Vagina (tissue), 2 donors: ENCODE results near the gene MARCHF9. TPM values are rescaled to one million over a fixed set of nuclear protein-coding genes. Genes with fewer than 3 reads are reported as not detected.

Experiments used
- DNase-seq, 2 donors: peaks; one replicate each; pipeline ENCODE4 v3.0.0-alpha.2; 2017; ENCODE audit errors: extremely low spot score in 2 of 2
- H3K27ac ChIP-seq: fragments of 200-600 bp; sonication (generic); one replicate; pipeline ENCODE4 v1.5.1; 2019
- H3K27me3 ChIP-seq: fragments of 200-600 bp; sonication (generic); one replicate; pipeline ENCODE4 v1.5.1; 2019
- H3K36me3 ChIP-seq, 2 donors: fragments of 200-600 bp; sonication (generic); one replicate each; pipeline ENCODE4 v1.5.1; 2017 to 2019
- H3K4me1 ChIP-seq: fragments of 200-600 bp; sonication (generic); one replicate; pipeline ENCODE4 v1.5.1; 2019
- H3K4me3 ChIP-seq, 2 donors: fragments of 200-600 bp; sonication (generic); 1 replicate in 1 of 2; 2 replicates in 1 of 2; pipeline ENCODE4 v1.5.1; 2016 to 2019
- H3K9me3 ChIP-seq: fragments of 200-600 bp; sonication (generic); one replicate; pipeline ENCODE4 v1.5.1; 2019
- POLR2A ChIP-seq, 2 donors: fragments of 450-650 bp; IDR thresholded peaks; one replicate each; pipeline ENCODE4 v1.6.1; 2017; ENCODE audit warnings: antibody characterized with exemption in 2 of 2, mild to moderate bottlenecking in 2 of 2, moderate library complexity in 2 of 2
- POLR2AphosphoS5 ChIP-seq, 2 donors: sonication (generic); formaldehyde crosslinking; IDR thresholded peaks; one replicate each; pipeline ENCODE4 v1.9.0; 2017; ENCODE audit warnings: antibody characterized with exemption in 2 of 2, mild to moderate bottlenecking in 2 of 2, low read depth in 1 of 2; ENCODE audit not compliant: insufficient read depth in 1 of 2
- intact Hi-C: fragments of 100-400 bp; cut with DNase I; formaldehyde crosslinking; loops from one replicate; pipeline ENCODE4 v1.15.1; 2023
- total RNA-seq: library from RNA; depleted of rRNA; stranded (reverse); fragments of >200 nt; gene quantifications from one replicate; pipeline ENCODE4 v1.2.3, GENCODE V29; 2016
- TF ChIP-seq, protein P1 (sequence below), 3 experiments: fragments of 450-650 bp in 2 of 3; fragments of 200-600 bp in 1 of 3; sonication (generic) in 1 of 3; IDR thresholded peaks; one replicate each; pipeline ENCODE4 v1.5.1; 2017 to 2019; ENCODE audit warnings: antibody characterized with exemption in 3 of 3, mild to moderate bottlenecking in 2 of 3, moderate library complexity in 2 of 3

The MARCHF9 gene
- total RNA-seq, 1 donor from 2014 or later = 8.3 TPM

DNA sequence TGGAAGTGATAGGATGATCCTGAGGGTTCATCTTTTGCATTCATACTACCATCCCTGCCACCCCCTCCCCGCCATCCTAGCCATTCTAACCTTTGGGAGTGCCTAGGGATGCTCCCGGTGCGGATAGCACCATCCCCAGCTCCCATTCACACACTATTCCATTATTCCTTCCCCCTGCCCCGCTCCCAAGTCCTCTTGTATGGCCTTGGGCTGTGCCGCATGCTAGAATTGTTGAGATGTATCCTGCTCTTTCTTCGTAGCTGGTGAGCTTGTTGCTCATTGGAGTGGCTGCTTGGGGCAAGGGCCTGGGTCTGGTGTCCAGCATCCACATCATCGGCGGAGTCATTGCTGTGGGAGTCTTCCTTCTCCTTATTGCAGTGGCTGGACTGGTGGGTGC lies 9.4 kb upstream of the MARCHF9 start:
- intact Hi-C loops = no loop called here

DNA sequence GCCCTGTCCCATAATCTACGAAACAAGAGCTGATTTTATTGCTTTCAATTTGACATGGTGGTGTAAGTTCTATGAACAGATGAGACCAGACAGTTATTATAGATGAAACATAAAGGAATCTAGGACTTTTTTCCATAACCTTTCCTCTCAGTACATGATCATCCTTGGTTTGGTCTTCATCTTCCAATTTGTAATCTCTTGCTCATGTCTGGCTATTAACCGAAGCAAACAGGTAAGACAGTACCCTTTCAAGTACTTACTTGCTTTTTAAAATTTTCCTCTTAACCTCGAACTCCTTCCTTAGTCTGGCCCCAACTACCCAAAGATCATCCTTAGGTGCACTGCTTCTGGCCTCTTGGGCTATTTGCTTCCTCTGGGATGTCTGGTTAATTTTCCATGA lies 8.9 kb upstream of the MARCHF9 start:
- Histone ChIP-seq H3K4me3 (peak overlapping the region; percentile 59 to 67), H3K9me3 (no peaks in the 10 kb centered on the region), H3K36me3 (peaks cover 0 to 32% of the 10 kb centered on the region in 2 donors), H3K27ac (no peak overlapping the region), H3K4me1 (peaks cover 18% of the 10 kb centered on the region), H3K27me3 (no peaks in the 10 kb centered on the region)
- DNase-seq = no peak
- intact Hi-C loops = no loop called here
- TF ChIP-seq POLR2AphosphoS5 (IDR thresholded peaks at IDR 0.05; ENCODE audit: insufficient read depth in 1 of 2, low read depth in 1 of 2) (no peak), POLR2A (IDR thresholded peaks at IDR 0.05) (no peak)
- TF ChIP-seq, protein P1, sequence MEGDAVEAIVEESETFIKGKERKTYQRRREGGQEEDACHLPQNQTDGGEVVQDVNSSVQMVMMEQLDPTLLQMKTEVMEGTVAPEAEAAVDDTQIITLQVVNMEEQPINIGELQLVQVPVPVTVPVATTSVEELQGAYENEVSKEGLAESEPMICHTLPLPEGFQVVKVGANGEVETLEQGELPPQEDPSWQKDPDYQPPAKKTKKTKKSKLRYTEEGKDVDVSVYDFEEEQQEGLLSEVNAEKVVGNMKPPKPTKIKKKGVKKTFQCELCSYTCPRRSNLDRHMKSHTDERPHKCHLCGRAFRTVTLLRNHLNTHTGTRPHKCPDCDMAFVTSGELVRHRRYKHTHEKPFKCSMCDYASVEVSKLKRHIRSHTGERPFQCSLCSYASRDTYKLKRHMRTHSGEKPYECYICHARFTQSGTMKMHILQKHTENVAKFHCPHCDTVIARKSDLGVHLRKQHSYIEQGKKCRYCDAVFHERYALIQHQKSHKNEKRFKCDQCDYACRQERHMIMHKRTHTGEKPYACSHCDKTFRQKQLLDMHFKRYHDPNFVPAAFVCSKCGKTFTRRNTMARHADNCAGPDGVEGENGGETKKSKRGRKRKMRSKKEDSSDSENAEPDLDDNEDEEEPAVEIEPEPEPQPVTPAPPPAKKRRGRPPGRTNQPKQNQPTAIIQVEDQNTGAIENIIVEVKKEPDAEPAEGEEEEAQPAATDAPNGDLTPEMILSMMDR (IDR thresholded peaks at IDR 0.05) = no peak

More for the DNA sequence above, 9.4 kb upstream of the MARCHF9 start:
- Histone ChIP-seq H3K27me3 (no peaks in the 10 kb centered on the region), H3K9me3 (no peaks in the 10 kb centered on the region), H3K36me3 (peaks cover 0 to 32% of the 10 kb centered on the region in 2 donors), H3K4me1 (peaks cover 14% of the 10 kb centered on the region), H3K27ac (peak overlapping the region; percentile 90), H3K4me3 (peak overlapping the region; percentile 59 to 67)
- TF ChIP-seq POLR2AphosphoS5 (IDR thresholded peaks at IDR 0.05; ENCODE audit: insufficient read depth in 1 of 2, low read depth in 1 of 2) = no peak
- TF ChIP-seq POLR2A (IDR thresholded peaks at IDR 0.05) = no peak
- TF ChIP-seq, protein P1 (IDR thresholded peaks at IDR 0.05) = no peak
- DNase-seq = no peak

DNA sequence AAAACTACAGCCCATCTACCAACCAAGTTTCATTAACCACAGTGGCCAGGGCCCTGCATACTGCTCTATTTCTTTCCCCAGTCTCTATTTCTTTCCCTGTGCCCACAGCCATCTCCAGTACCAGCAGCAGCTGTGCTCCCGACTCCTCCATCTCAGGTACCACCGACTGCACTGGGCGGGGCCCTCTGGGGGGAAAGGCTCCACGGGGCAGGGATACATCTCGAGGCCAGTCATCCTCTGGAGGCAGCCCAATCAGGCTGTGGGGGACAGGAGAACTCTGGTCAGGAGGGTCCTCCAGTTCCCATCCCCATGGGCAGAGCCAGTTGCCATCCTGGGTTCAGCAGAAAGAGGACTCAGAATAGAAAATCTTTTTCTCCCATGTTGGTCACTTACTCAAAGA lies 5.8 kb upstream of the MARCHF9 start:
- peaks cover 33% of the 10 kb centered on the region for H3K4me1 ChIP-seq
- TF ChIP-seq POLR2A (IDR thresholded peaks at IDR 0.05) = no peak
- TF ChIP-seq POLR2AphosphoS5 (IDR thresholded peaks at IDR 0.05; ENCODE audit: insufficient read depth in 1 of 2, low read depth in 1 of 2) = no peak
- TF ChIP-seq, protein P1 (IDR thresholded peaks at IDR 0.05) = no peak
- H3K9me3 ChIP-seq = no peaks in the 10 kb centered on the region
- H3K27ac ChIP-seq = no peak overlapping the region
- no peak for DNase-seq
- intact Hi-C loops = no loop called here
- no peak overlapping the region for H3K4me3 ChIP-seq
- no peaks in the 10 kb centered on the region for H3K27me3 ChIP-seq
- peaks cover 0 to 32% of the 10 kb centered on the region in 2 donors for H3K36me3 ChIP-seq

DNA sequence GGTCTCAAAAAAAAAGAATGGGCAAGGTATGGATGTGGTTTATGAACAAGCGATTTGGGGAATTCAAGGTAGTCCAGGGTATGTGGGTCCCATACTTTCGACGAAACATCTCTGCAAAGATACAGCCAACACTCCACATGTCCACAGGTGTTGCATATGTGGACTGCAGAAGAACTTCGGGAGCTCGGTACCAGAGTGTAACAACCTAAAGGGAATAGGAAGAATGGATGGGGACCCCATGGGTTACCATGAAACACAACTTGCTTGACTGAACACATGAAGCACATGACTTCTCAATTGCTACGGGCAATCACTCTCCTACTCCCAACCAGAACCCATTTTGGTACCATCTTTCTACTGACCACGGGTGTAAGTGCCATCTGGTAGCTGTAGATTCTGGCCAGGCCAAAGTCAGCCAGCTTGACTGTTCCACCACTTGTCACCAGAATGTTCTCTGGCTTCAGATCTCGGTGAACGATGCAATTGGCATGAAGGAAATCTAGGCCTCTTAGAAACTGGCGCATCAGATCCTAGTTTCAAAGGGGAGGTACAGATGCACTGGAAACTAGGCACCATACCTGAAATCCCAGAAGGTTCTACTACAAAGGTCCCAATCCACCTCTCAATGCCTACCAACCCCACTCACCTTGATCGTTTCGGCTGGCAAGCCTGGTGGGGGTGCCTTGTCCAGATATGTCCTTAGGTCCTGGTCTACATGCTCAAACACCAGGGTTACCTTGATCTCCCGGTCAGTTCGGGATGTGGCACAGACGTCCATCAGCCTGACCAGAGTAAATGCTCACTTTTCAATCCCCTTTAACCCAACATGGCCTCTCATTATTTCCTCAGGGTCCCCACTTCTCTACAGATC lies 4.1 kb upstream of the MARCHF9 start:
- TF ChIP-seq POLR2A (IDR thresholded peaks at IDR 0.05) (no peak), POLR2AphosphoS5 (IDR thresholded peaks at IDR 0.05; ENCODE audit: insufficient read depth in 1 of 2, low read depth in 1 of 2) (no peak)
- TF ChIP-seq, protein P1 (IDR thresholded peaks at IDR 0.05) = no peak
- H3K27ac ChIP-seq = peak overlapping the region; percentile 83
- peak overlapping the region; percentile 67 to 77 for H3K4me3 ChIP-seq
- no peak for DNase-seq
- peaks cover 0 to 32% of the 10 kb centered on the region in 2 donors for H3K36me3 ChIP-seq
- intact Hi-C loops = no loop called here
- H3K4me1 ChIP-seq = peaks cover 34% of the 10 kb centered on the region
- H3K27me3 ChIP-seq = no peaks in the 10 kb centered on the region
- no peaks in the 10 kb centered on the region for H3K9me3 ChIP-seq

DNA sequence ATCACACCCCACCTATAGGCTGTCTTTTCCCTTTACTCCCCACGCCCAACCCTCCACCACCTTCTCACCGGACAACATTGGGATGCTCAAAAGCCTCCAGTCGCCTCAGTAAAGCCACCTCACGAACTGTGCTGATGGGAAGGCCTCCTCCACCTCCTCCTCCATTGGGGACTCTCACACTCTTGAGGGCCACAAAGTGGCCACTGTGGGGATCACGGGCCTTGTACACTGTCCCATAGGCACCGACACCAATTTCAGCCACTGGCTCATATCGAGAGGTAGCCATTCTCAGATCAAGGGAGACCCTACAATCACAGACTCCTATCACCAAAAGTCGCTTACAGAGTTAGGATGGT lies 3.5 kb upstream of the MARCHF9 start:
- no peaks in the 10 kb centered on the region for H3K27me3 ChIP-seq
- peak in 1 of 2 donors; percentile 93 for DNase-seq
- no peak for TF ChIP-seq POLR2AphosphoS5 (IDR thresholded peaks at IDR 0.05; ENCODE audit: insufficient read depth in 1 of 2, low read depth in 1 of 2)
- TF ChIP-seq, protein P1 (IDR thresholded peaks at IDR 0.05) = no peak
- no peak for TF ChIP-seq POLR2A (IDR thresholded peaks at IDR 0.05)
- H3K4me3 ChIP-seq = peak overlapping the region; percentile 67 to 77
- H3K9me3 ChIP-seq = no peaks in the 10 kb centered on the region
- H3K36me3 ChIP-seq = peaks cover 0 to 32% of the 10 kb centered on the region in 2 donors
- peak overlapping the region; percentile 83 for H3K27ac ChIP-seq
- H3K4me1 ChIP-seq = peaks cover 39% of the 10 kb centered on the region
- intact Hi-C loops = no loop called here
